Keratinocyte (primary cell): ENCODE results near the gene PCID2.

Source experiments
- CTCF ChIP-seq, 3 experiments: IDR thresholded peaks in 1 of 3; conservative IDR thresholded peaks in 1 of 3; optimal IDR thresholded peaks in 1 of 3; 2 replicates in 2 of 3; 3 replicates in 1 of 3; pipeline versions ENCODE3 to v1.5.1; 2011; ENCODE audit warnings: low read length in 3 of 3, mild to moderate bottlenecking in 3 of 3, moderate library complexity in 2 of 3, control low read depth in 1 of 3, inconsistent platforms in 1 of 3; ENCODE audit not compliant: insufficient read depth in 2 of 3; ENCODE audit errors: extremely low read depth in 1 of 3
- EZH2 ChIP-seq: IDR thresholded peaks from one replicate; pipeline ENCODE4 v1.6.1; 2012; ENCODE audit warnings: inconsistent platforms, mild to moderate bottlenecking, low read length, moderate library complexity

GRCh38 chr13:113160983-113161382 is 47.5 kb downstream of the PCID2 start:
- no peak for TF ChIP-seq CTCF (optimal IDR thresholded peaks at IDR 0.05 in 1 of 3, IDR thresholded peaks at IDR 0.05 in 1 of 3, conservative IDR thresholded peaks at IDR 0.05 in 1 of 3; ENCODE audit: extremely low read depth in 1 of 3, insufficient read depth in 2 of 3, low read length in 3 of 3)
- no peak for TF ChIP-seq EZH2
